PFSK-1 (cell line): ENCODE results near the gene MMP23B.

Experiments used
- FOXP2 ChIP-seq: optimal IDR thresholded peaks from 2 replicates; pipeline ENCODE3; 2011; ENCODE audit warnings: borderline replicate concordance, control low read depth, inconsistent platforms; ENCODE audit not compliant: insufficient read depth; ENCODE audit errors: extremely low read length, extremely low read depth
- POLR2AphosphoS5 ChIP-seq: IDR thresholded peaks from 2 replicates; pipeline ENCODE4 v1.6.1; 2012; ENCODE audit warnings: low read depth, mild to moderate bottlenecking, control low read depth, low read length, moderate library complexity
- SIN3A ChIP-seq: IDR thresholded peaks from 2 replicates; pipeline ENCODE4 v1.6.1; 2012; ENCODE audit warnings: mild to moderate bottlenecking, low read length, moderate library complexity, borderline replicate concordance; ENCODE audit not compliant: insufficient read depth
- TAF1 ChIP-seq: IDR thresholded peaks from 2 replicates; pipeline ENCODE4 v1.6.1; 2012; ENCODE audit warnings: low read length, control low read depth, borderline replicate concordance; ENCODE audit not compliant: insufficient read depth
- TF ChIP-seq, protein P1 (sequence below), 2 experiments: IDR thresholded peaks; 2 replicates each; pipeline versions ENCODE4 v1.6.1 to v1.8.0; 2011 to 2012; ENCODE audit warnings: low read depth in 2 of 2, low read length in 2 of 2, control low read depth in 1 of 2, inconsistent platforms in 1 of 2, mild to moderate bottlenecking in 1 of 2, moderate library complexity in 1 of 2; ENCODE audit not compliant: insufficient read depth in 1 of 2

GRCh38 chr1:1629430-1630190, 2.4 kb upstream of the MMP23B start:
- TF ChIP-seq POLR2AphosphoS5 (no peak), TAF1 (no peak), FOXP2 (no peak), SIN3A (no peak)
- TF ChIP-seq, protein P1, sequence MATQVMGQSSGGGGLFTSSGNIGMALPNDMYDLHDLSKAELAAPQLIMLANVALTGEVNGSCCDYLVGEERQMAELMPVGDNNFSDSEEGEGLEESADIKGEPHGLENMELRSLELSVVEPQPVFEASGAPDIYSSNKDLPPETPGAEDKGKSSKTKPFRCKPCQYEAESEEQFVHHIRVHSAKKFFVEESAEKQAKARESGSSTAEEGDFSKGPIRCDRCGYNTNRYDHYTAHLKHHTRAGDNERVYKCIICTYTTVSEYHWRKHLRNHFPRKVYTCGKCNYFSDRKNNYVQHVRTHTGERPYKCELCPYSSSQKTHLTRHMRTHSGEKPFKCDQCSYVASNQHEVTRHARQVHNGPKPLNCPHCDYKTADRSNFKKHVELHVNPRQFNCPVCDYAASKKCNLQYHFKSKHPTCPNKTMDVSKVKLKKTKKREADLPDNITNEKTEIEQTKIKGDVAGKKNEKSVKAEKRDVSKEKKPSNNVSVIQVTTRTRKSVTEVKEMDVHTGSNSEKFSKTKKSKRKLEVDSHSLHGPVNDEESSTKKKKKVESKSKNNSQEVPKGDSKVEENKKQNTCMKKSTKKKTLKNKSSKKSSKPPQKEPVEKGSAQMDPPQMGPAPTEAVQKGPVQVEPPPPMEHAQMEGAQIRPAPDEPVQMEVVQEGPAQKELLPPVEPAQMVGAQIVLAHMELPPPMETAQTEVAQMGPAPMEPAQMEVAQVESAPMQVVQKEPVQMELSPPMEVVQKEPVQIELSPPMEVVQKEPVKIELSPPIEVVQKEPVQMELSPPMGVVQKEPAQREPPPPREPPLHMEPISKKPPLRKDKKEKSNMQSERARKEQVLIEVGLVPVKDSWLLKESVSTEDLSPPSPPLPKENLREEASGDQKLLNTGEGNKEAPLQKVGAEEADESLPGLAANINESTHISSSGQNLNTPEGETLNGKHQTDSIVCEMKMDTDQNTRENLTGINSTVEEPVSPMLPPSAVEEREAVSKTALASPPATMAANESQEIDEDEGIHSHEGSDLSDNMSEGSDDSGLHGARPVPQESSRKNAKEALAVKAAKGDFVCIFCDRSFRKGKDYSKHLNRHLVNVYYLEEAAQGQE (IDR thresholded peaks at IDR 0.05; ENCODE audit: insufficient read depth in 1 of 2, low read depth in 2 of 2, low read length in 2 of 2): no peak
